HEK293 (cell line): ENCODE results near the gene RTL9.

Experiments
- KLF16 ChIP-seq: fragments of 450-650 bp; formaldehyde crosslinking; IDR thresholded peaks from 2 replicates; pipeline ENCODE4 v1.5.1; 2017; ENCODE audit warnings: missing biosample characterization, missing genetic modification characterization
- KLF17 ChIP-seq: fragments of 450-650 bp; formaldehyde crosslinking; IDR thresholded peaks from 2 replicates; pipeline ENCODE4 v1.5.1; 2016; ENCODE audit warnings: missing biosample characterization, missing genetic modification characterization
- MZF1 ChIP-seq: fragments of 450-650 bp; formaldehyde crosslinking; IDR thresholded peaks from 2 replicates; pipeline ENCODE4 v1.5.1; 2017; ENCODE audit warnings: missing biosample characterization, missing genetic modification characterization, borderline replicate concordance
- PRDM4 ChIP-seq: fragments of 450-650 bp; formaldehyde crosslinking; IDR thresholded peaks from 2 replicates; pipeline ENCODE4 v1.5.1; 2017; ENCODE audit warnings: missing biosample characterization, missing genetic modification characterization
- ZBTB10 ChIP-seq: fragments of 450-650 bp; formaldehyde crosslinking; IDR thresholded peaks from 2 replicates; pipeline ENCODE4 v1.5.1; 2016; ENCODE audit warnings: missing biosample characterization, missing genetic modification characterization
- ZBTB17 ChIP-seq: fragments of 450-650 bp; formaldehyde crosslinking; IDR thresholded peaks from 2 replicates; pipeline ENCODE4 v1.5.1; 2016; ENCODE audit warnings: missing biosample characterization, missing genetic modification characterization
- ZBTB44 ChIP-seq: fragments of 450-650 bp; IDR thresholded peaks from 2 replicates; pipeline ENCODE4 v1.5.1; 2018; ENCODE audit warnings: missing biosample characterization, mild to moderate bottlenecking, missing genetic modification characterization
- ZBTB6 ChIP-seq: fragments of 450-650 bp; formaldehyde crosslinking; IDR thresholded peaks from 2 replicates; pipeline ENCODE4 v1.5.1; 2017; ENCODE audit warnings: missing biosample characterization, missing genetic modification characterization
- ZEB2 ChIP-seq: fragments of 450-650 bp; formaldehyde crosslinking; IDR thresholded peaks from 2 replicates; pipeline ENCODE4 v1.5.1; 2016; ENCODE audit warnings: missing biosample characterization, missing genetic modification characterization
- ZFHX2 ChIP-seq: fragments of 450-650 bp; formaldehyde crosslinking; conservative IDR thresholded peaks from 2 replicates; pipeline ENCODE4 v1.5.1; 2016; ENCODE audit warnings: missing biosample characterization, missing genetic modification characterization
- ZFP41 ChIP-seq: fragments of 450-650 bp; formaldehyde crosslinking; IDR thresholded peaks from 2 replicates; pipeline ENCODE4 v1.5.1; 2016; ENCODE audit warnings: missing biosample characterization, missing genetic modification characterization, borderline replicate concordance
- ZFP69B ChIP-seq: fragments of 450-650 bp; formaldehyde crosslinking; IDR thresholded peaks from 2 replicates; pipeline ENCODE4 v1.5.1; 2016; ENCODE audit warnings: missing biosample characterization, missing genetic modification characterization
- ZNF24 ChIP-seq: fragments of 450-650 bp; formaldehyde crosslinking; IDR thresholded peaks from 2 replicates; pipeline ENCODE4 v1.5.1; 2016; ENCODE audit warnings: missing biosample characterization, missing genetic modification characterization
- ZNF274 ChIP-seq, 2 experiments: fragments of 200-500 bp in 1 of 2; fragments of 450-650 bp in 1 of 2; sonication (Bioruptor generic) in 1 of 2; formaldehyde crosslinking in 1 of 2; IDR thresholded peaks; 2 replicates each; pipeline versions ENCODE4 v1.5.1 to v1.6.1; 2014 to 2016; ENCODE audit warnings: borderline replicate concordance in 1 of 2, inconsistent platforms in 1 of 2, low read length in 1 of 2, missing biosample characterization in 1 of 2, missing genetic modification characterization in 1 of 2
- ZNF324 ChIP-seq: fragments of 450-650 bp; formaldehyde crosslinking; IDR thresholded peaks from 2 replicates; pipeline ENCODE4 v1.5.1; 2016; ENCODE audit warnings: missing biosample characterization, missing genetic modification characterization
- ZNF341 ChIP-seq: fragments of 450-650 bp; formaldehyde crosslinking; IDR thresholded peaks from 2 replicates; pipeline ENCODE4; 2016; ENCODE audit warnings: low read depth, missing biosample characterization, missing genetic modification characterization
- ZNF362 ChIP-seq: fragments of 450-650 bp; formaldehyde crosslinking; IDR thresholded peaks from 2 replicates; pipeline ENCODE4 v1.5.1; 2016; ENCODE audit warnings: missing biosample characterization, missing genetic modification characterization
- ZNF585B ChIP-seq: fragments of 450-650 bp; formaldehyde crosslinking; IDR thresholded peaks from 2 replicates; pipeline ENCODE4 v1.5.1; 2016; ENCODE audit warnings: missing biosample characterization, missing genetic modification characterization
- ZNF610 ChIP-seq: fragments of 450-650 bp; formaldehyde crosslinking; IDR thresholded peaks from 2 replicates; pipeline ENCODE4 v1.5.1; 2016; ENCODE audit warnings: missing biosample characterization, missing genetic modification characterization, borderline replicate concordance
- ZNF701 ChIP-seq: fragments of 450-650 bp; formaldehyde crosslinking; IDR thresholded peaks from 2 replicates; pipeline ENCODE4 v1.5.1; 2016; ENCODE audit warnings: missing biosample characterization, missing genetic modification characterization
- TF ChIP-seq, protein P1 (sequence below): sonication (generic); formaldehyde crosslinking; IDR thresholded peaks from 2 replicates; pipeline ENCODE4 v1.8.1; 2022; ENCODE audit warnings: mild to moderate bottlenecking, moderate library complexity, missing genetic modification reagents
- TF ChIP-seq, protein P2 (sequence below): fragments of 450-650 bp; formaldehyde crosslinking; IDR thresholded peaks from 2 replicates; pipeline ENCODE4 v1.5.1; 2016; ENCODE audit warnings: missing biosample characterization, missing genetic modification characterization

Gene RTL9

GRCh38 chrX:110317820-110318663 lies 40.6 kb upstream of the RTL9 start, which contains the start of gene AMMECR1 (continued):
- TF ChIP-seq ZBTB10 = peak; percentile 83
- 0 out of 2 replicates have a peak, but pooled peaks have one; percentile 16 for TF ChIP-seq ZFP69B (tag by site-specific recombination)
- TF ChIP-seq ZFP41 (tag by site-specific recombination) = no peak
- TF ChIP-seq ZNF362 = no peak
- no peak for TF ChIP-seq ZNF701 (tag by site-specific recombination)
- TF ChIP-seq, protein P1, sequence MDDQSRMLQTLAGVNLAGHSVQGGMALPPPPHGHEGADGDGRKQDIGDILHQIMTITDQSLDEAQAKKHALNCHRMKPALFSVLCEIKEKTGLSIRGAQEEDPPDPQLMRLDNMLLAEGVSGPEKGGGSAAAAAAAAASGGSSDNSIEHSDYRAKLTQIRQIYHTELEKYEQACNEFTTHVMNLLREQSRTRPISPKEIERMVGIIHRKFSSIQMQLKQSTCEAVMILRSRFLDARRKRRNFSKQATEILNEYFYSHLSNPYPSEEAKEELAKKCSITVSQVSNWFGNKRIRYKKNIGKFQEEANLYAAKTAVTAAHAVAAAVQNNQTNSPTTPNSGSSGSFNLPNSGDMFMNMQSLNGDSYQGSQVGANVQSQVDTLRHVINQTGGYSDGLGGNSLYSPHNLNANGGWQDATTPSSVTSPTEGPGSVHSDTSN (CRISPR knock-in tag) = 0 out of 2 replicates have a peak, but pooled peaks have one; percentile 47
- TF ChIP-seq ZBTB6 = no peak
- TF ChIP-seq ZFHX2 = peak; percentile 78
- peak; percentile 56; the same call in 1 of the 2 replicates for TF ChIP-seq ZNF324 (tag by site-specific recombination)
- no peak for TF ChIP-seq ZNF274 (IDR thresholded peaks at IDR 0.05; ENCODE audit: low read length)
- TF ChIP-seq ZNF274 (tag by site-specific recombination; IDR thresholded peaks at IDR 0.05; ENCODE audit: borderline replicate concordance) = no peak
- TF ChIP-seq MZF1 (tag by site-specific recombination) = no peak
- TF ChIP-seq, protein P2, sequence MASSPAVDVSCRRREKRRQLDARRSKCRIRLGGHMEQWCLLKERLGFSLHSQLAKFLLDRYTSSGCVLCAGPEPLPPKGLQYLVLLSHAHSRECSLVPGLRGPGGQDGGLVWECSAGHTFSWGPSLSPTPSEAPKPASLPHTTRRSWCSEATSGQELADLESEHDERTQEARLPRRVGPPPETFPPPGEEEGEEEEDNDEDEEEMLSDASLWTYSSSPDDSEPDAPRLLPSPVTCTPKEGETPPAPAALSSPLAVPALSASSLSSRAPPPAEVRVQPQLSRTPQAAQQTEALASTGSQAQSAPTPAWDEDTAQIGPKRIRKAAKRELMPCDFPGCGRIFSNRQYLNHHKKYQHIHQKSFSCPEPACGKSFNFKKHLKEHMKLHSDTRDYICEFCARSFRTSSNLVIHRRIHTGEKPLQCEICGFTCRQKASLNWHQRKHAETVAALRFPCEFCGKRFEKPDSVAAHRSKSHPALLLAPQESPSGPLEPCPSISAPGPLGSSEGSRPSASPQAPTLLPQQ (tag by site-specific recombination) = 0 out of 2 replicates have a peak, but pooled peaks have one; percentile 12
- no peak for TF ChIP-seq ZBTB17
- TF ChIP-seq ZNF585B (tag by site-specific recombination) = no peak
- no peak for TF ChIP-seq ZBTB44 (tag by site-specific recombination)
- TF ChIP-seq KLF17 (tag by site-specific recombination) = peak; percentile 51; the same call in 1 of the 2 replicates
- 0 out of 2 replicates have a peak, but pooled peaks have one; percentile 32 for TF ChIP-seq ZNF610 (tag by site-specific recombination)
- TF ChIP-seq ZNF341 (tag by site-specific recombination) = peak; percentile 86
- 0 out of 2 replicates have a peak, but pooled peaks have one; percentile 28 for TF ChIP-seq KLF16 (tag by site-specific recombination)
- TF ChIP-seq ZEB2 (tag by site-specific recombination) = peak; percentile 18; the same call in 1 of the 2 replicates
- no peak for TF ChIP-seq ZNF24
- 0 out of 2 replicates have a peak, but pooled peaks have one; percentile 38 for TF ChIP-seq PRDM4 (tag by site-specific recombination)
